T-helper 22 cell (primary cell): Measurements from ENCODE around the gene PRSS3.
"Not testable (repeated sequence)": the region's sequence is repeated elsewhere in the genome, so short reads cannot be mapped to it uniquely, and the experiment has no call there.

Source experiments
- DNase-seq: peaks from one replicate; pipeline ENCODE4 v3.0.0-alpha.2; 2020; ENCODE audit warnings: low read depth

PRSS3 gene

GRCh38 chr9:33818167-33818846 lies 22.9 kb downstream of the PRSS3 start:
- DNase-seq: no peak

- no peak for DNase-seq
Observed at GRCh38 chr9:33818847-33819500, 23.6 kb downstream of the PRSS3 start.

DNA sequence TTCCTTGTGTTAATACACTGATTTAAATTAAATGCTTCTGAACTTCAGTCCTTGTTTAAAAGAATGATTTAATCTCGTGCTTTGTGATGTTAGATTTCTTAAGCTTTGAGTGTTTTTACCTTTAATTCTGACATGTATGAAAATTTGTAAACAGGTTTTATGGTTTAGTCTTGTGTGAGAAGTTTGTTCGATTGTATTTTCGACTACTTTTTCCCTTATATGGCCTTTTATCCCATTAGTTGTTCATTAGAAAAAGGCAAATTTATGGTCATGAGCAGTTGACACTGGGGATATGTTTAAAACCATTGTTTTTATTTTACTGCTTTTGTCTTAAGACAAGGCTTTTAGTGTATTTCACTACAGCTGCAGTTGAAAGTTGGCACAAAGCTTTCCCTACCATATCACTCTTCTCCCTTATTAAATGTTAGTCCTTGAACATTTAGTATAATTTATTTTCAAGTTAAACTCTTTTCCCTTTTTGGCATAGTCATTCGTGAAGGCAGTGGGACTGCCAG lies 24.9 kb downstream of the PRSS3 start:
- DNase-seq: no peak

DNA sequence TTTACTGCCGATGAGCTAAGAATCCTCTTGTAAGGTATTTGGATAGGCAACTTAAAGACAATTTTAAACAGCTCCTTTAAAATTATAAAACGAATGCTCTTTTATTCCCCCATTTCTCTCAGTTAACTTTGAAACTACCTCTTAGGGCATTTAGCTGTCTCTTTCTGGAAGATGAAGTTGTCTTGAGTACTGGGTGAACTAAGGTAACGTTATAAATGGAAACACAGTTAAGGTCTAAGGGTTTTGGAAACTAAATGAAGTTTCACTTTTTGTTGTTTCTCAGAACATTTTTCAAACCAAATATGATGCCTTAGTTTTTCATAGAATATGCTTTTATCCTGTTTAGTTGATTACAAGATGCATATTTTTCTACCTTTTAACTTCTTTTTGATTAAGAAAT lies 28.4 kb downstream of the PRSS3 start:
- DNase-seq: no peak

DNA sequence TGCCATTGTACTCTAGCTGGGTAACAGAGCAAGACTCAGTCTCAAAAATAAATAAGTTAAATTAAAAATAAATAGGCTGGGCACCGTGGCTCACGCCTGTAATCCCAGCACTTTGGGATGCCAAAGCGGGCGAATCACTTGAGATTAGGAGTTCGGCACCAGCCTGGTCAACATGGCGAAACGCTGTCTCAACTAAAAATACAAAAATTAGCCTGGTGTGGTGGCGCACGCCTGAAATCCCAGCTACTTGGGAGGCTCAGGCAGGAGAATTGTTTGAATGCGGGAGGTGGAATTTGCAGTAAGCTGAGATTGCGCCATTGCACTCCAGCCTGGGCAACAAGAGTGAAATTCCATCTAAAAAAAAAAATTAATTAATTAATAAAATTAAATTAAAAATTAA lies 31.9 kb downstream of the PRSS3 start:
- not testable (repeated sequence) for DNase-seq

DNA sequence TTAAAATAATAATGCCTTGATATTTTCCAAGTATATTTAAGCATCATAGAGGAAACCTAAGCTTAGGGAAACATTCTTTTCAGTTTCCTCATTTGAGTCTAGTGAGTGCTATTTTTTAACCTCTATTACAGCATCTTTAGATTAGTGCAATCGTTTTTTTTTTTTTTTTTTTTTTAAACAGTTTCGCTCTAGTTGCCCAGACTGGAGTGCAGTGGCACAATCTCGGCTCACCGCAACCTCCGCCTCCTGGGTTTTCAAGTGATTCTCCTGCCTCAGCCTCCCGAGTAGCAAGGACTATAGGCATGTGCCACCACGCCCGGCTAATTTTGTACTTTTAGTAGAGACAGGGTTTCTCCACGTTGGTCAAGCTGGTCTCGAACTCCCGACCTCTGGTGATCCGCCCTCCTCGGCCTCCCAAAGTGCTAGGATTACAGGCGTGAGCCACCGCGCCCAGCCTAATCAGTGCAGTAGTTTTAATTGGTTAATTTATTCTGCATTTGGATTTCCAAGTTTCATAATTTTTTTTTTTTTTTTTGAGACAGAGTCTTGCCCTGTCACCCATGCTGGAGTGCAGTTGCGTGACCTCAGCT lies 34.4 kb downstream of the PRSS3 start:
- not testable (repeated sequence) for DNase-seq

DNA sequence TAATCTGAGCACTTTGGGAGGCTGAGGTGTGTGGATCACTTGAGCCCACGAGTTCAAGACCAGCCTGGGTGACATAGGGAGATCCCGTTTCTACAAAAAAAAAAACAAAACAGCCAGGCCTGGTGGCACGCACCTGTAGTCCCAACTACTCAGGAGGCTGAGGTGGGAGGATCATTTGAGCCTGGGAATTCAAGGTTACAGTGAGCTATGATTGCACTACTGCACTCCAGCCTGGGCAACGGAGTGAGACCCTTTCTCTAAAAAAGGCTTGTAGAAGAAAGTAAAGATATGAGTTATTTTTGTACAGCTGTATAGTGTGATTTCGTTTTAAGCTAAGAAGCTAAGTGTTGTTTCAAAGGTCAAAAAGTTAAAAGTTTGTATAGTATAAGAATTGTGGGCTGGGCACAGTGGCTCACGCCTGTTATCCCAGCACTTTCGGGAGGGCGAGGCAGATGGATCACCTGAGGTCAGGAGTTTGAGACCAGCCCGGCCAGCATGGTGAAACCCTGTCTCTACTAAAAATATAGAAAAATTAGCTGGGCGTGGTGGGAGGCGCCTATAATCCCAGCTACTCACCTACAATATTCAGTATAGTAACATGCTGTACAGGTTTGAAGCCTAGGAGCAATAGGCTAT lies 40.4 kb downstream of the PRSS3 start:
- no peak for DNase-seq

DNA sequence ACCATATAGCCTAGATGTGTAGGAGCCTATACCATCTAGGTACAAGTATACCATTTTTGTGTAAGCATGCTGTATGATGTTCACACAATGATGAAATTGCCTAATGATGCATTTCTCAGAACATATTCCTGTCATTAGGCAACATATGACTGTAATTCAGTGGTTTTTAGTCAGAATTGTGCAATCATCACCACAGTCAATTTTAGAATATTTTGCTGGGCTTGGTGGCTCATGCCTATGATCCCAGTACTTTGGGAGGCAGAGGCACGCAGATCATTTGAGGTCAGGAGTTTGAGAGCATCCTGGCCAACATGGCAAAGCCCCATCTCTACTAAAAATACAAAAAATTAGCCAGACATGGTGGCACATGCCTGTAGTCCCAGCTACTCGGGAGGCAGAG lies 40.9 kb downstream of the PRSS3 start:
- not testable (repeated sequence) for DNase-seq

DNA sequence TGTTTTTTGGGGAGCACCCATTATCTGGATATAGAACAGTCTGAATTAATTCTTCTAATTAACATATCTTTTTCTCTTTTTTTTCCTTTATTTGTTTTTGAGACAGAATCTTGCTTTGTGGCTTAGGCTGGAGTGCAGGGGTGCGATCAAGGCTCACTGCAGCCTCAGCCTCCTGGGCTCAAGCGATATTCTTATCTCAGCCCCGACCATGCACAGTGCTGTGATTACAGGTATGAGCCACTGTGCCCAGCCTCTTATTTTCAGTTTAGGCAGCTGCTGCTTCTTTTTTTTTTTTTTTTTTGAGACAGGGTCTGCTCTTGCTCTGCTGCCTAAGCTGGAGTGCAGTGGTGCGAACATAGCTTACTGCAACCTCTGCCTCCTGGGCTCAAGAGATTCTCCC lies 41.8 kb downstream of the PRSS3 start:
- no peak for DNase-seq

- no peak for DNase-seq
Observed at GRCh38 chr9:33840381-33840780, 45.0 kb downstream of the PRSS3 start.

GRCh38 chr9:33843312-33843961 lies 48.1 kb downstream of the PRSS3 start:
- DNase-seq: no peak

GRCh38 chr9:33846231-33846630 lies 50.9 kb downstream of the PRSS3 start:
- no peak for DNase-seq

DNA sequence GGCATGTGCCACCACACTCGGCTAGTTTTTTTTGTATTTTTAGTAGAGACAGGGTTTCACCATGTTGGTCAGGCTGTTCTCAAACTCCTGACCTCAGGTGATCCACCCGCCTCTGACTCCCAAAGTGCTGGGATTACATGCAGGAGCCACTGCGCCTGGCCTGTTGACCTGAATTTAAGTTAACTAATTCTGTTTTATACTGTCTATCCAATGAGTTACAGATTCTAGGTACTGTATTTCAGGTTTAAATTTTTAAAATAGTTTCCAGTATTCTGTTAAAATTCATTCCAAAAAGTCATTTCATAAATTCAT lies 52.5 kb downstream of the PRSS3 start:
- DNase-seq: not testable (repeated sequence)
